ENCODE measurements around the gene NOP56. TPM values are rescaled to one million over a fixed set of nuclear protein-coding genes. Genes with fewer than 3 reads are reported as not detected.

Gene NOP56
- polyA plus RNA-seq, 2 of the 4 experiments (the other 2 are of a cell fraction) = 571 to 658 TPM

DNA sequence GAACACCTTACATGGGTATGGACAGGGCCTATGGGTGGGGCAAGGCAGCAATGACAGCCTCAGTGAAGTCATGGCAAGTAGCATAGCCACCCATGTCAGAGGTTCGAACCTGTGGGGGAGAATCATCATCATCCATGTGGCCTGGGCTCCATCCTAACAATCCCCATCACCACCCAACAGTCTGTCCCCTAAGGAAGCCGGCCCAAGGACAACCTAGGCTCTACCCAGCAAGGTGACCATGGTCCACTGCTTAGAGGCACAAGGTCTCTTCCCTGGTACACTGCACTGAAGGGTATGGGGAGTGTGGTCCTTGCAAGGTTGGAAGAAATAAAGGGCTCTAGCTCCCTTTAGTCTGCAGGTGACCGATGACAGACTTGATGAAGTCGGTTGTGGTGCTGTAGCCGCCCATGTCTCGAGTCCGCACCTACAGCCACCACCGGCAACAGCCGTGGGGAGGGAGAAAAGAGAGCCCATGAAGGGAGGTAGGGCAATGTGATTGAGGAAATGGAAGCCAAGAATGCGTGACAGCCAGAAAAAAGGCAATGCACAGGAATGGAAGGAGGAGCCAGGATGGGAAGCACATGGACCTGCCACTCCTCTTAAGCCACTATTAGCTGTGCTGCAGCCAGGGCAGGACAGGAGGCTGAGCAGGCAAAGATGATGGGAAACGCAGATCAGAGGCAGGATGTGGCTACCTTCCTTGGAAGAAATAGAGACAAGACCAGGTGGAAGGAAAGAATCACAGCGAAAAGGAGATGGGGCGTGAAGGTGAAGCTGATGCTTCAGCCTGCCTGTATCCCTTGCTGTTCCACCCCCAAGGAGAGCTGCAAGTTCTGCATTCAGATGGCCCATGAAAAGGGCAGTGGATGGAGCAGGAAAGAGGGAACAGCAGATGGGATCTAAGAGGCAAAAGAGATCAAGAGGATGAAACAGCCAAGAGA is 6.3 kb downstream of the NOP56 start:
- ChIA-PET POLR2A (no interaction called here), CTCF (no interaction called here)
- Histone ChIP-seq H3K4me3 (no peak overlapping the region), H3K4me1 (peaks cover 34% of the 10 kb centered on the region), H3K4me2 (no peak overlapping the region), H3K9me3 (no peaks in the 10 kb centered on the region), H3K27ac (no peak overlapping the region)
- FAIRE-seq (no peak), ATAC-seq (peak; percentile 47 to 52), DNase-seq (ENCODE audit: low read depth in 1 of 2, low spot score in 1 of 2) (peak; percentile 40 to 52)
- WGBS (ENCODE audit: missing lambda C conversion rate) = 78% methylated on average over 13 of the region's 13 CpGs
- no peak for TF ChIP-seq HDAC2 (IDR thresholded peaks at IDR 0.05)
- peak; percentile 65 to 79; a peak in 3 of 5 replicates for TF ChIP-seq JUN (IDR thresholded peaks at IDR 0.05)
- TF ChIP-seq, protein P1, sequence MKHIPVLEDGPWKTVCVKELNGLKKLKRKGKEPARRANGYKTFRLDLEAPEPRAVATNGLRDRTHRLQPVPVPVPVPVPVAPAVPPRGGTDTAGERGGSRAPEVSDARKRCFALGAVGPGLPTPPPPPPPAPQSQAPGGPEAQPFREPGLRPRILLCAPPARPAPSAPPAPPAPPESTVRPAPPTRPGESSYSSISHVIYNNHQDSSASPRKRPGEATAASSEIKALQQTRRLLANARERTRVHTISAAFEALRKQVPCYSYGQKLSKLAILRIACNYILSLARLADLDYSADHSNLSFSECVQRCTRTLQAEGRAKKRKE (CRISPR knock-in tag; IDR thresholded peaks at IDR 0.05; ENCODE audit: low read depth) = no peak
- TF ChIP-seq FOXS1 (CRISPR knock-in tag; IDR thresholded peaks at IDR 0.05) = no peak
- no peak for TF ChIP-seq HEYL (CRISPR knock-in tag; IDR thresholded peaks at IDR 0.05)
- no peak for TF ChIP-seq EHF (CRISPR knock-in tag; IDR thresholded peaks at IDR 0.05)
- TF ChIP-seq, protein P2, sequence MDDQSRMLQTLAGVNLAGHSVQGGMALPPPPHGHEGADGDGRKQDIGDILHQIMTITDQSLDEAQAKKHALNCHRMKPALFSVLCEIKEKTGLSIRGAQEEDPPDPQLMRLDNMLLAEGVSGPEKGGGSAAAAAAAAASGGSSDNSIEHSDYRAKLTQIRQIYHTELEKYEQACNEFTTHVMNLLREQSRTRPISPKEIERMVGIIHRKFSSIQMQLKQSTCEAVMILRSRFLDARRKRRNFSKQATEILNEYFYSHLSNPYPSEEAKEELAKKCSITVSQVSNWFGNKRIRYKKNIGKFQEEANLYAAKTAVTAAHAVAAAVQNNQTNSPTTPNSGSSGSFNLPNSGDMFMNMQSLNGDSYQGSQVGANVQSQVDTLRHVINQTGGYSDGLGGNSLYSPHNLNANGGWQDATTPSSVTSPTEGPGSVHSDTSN (IDR thresholded peaks at IDR 0.05) = peak; percentile 72
- 0 out of 2 replicates have a peak, but pooled peaks have one; percentile 46 for TF ChIP-seq GATA3 (IDR thresholded peaks at IDR 0.05; ENCODE audit: borderline replicate concordance)
- TF ChIP-seq RARB (CRISPR knock-in tag; IDR thresholded peaks at IDR 0.05) = peak; percentile 15; the same call in 1 of the 2 replicates
- TF ChIP-seq CEBPB (IDR thresholded peaks at IDR 0.05) = no peak
- no peak for TF ChIP-seq POLR2A (IDR thresholded peaks at IDR 0.05; ENCODE audit: low read length)
- peak; percentile 92 for TF ChIP-seq POLR2AphosphoS2 (conservative IDR thresholded peaks at IDR 0.05; ENCODE audit: low read length)
- TF ChIP-seq SMC3 (IDR thresholded peaks at IDR 0.05) = no peak
- peak; percentile 90; the same call in 1 of the 2 replicates for TF ChIP-seq TP53 (CRISPR knock-in tag; IDR thresholded peaks at IDR 0.05)
- no peak for TF ChIP-seq PHF8 (IDR thresholded peaks at IDR 0.05; ENCODE audit: borderline replicate concordance, low read depth)
- no peak for TF ChIP-seq NPAS2 (CRISPR knock-in tag; IDR thresholded peaks at IDR 0.05; ENCODE audit: borderline replicate concordance)
- peak; percentile 83; the same call in 1 of the 2 replicates for TF ChIP-seq FOSB (CRISPR knock-in tag; IDR thresholded peaks at IDR 0.05)
- TF ChIP-seq RCOR1 (IDR thresholded peaks at IDR 0.05; ENCODE audit: low read depth, low read length) = no peak
- TF ChIP-seq NFE2L2 (conservative IDR thresholded peaks at IDR 0.05; ENCODE audit: low read length) = no peak
- TF ChIP-seq, protein P3, sequence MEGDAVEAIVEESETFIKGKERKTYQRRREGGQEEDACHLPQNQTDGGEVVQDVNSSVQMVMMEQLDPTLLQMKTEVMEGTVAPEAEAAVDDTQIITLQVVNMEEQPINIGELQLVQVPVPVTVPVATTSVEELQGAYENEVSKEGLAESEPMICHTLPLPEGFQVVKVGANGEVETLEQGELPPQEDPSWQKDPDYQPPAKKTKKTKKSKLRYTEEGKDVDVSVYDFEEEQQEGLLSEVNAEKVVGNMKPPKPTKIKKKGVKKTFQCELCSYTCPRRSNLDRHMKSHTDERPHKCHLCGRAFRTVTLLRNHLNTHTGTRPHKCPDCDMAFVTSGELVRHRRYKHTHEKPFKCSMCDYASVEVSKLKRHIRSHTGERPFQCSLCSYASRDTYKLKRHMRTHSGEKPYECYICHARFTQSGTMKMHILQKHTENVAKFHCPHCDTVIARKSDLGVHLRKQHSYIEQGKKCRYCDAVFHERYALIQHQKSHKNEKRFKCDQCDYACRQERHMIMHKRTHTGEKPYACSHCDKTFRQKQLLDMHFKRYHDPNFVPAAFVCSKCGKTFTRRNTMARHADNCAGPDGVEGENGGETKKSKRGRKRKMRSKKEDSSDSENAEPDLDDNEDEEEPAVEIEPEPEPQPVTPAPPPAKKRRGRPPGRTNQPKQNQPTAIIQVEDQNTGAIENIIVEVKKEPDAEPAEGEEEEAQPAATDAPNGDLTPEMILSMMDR (IDR thresholded peaks at IDR 0.05) = no peak
- TF ChIP-seq, protein P4, sequence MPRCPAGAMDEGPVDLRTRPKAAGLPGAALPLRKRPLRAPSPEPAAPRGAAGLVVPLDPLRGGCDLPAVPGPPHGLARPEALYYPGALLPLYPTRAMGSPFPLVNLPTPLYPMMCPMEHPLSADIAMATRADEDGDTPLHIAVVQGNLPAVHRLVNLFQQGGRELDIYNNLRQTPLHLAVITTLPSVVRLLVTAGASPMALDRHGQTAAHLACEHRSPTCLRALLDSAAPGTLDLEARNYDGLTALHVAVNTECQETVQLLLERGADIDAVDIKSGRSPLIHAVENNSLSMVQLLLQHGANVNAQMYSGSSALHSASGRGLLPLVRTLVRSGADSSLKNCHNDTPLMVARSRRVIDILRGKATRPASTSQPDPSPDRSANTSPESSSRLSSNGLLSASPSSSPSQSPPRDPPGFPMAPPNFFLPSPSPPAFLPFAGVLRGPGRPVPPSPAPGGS (IDR thresholded peaks at IDR 0.05) = no peak

DNA sequence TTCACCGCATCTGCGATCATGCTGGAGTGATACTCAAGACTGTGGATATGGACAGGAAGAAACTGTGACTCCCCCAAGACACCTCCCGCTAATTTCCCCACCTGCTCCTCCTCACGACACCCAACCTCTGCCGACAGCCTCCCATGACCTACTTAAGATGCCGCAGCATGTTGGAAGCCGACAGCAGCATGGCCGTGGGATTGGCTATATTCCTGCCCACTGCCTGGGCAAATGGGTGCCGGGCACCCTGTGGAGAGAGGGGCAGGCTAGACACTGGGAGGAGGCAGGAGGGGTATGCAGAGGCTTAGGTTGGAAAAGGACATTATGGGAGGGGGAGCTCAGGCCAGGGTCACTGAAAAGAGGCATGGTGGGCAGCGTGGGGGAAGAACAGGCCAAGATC is 7.1 kb downstream of the NOP56 start:
- Histone ChIP-seq H3K4me1 (peaks cover 30% of the 10 kb centered on the region), H3K4me2 (no peak overlapping the region), H3K9me3 (no peaks in the 10 kb centered on the region), H3K4me3 (no peak overlapping the region), H3K27ac (no peak overlapping the region)
- FAIRE-seq (no peak), DNase-seq (ENCODE audit: low read depth in 1 of 2, low spot score in 1 of 2) (no peak), ATAC-seq (peak; percentile 4 to 7; a peak in 3 of 6 replicates)
- ChIA-PET POLR2A (no interaction called here), CTCF (interaction anchor here (1.4 to 1.7 kb wide), 2 partner anchors 17 to 135 kb away, joined by 3 to 4 read pairs; no protein-coding TSS in a partner anchor)
- no peak for TF ChIP-seq EP300 (IDR thresholded peaks at IDR 0.05)
- 98% methylated on average over 10 of the region's 10 CpGs for WGBS (ENCODE audit: missing lambda C conversion rate)

Measured in A549 (cell line).